RWPE2 (cell line): ENCODE data around the gene CASP6.

Source experiments
- ATAC-seq: fragments of 200-7000 bp; cut with Tn5 transposase; 3 replicates; pipeline ENCODE4 v1.9.1; 2021; ENCODE audit warnings: low read depth
- DNase-seq: peaks from one replicate; pipeline ENCODE4 v3.0.0-alpha.2; 2020; ENCODE audit warnings: low spot score
- H3K27ac ChIP-seq: fragments of 450-650 bp; 2 replicates; pipeline ENCODE4 v1.5.1; 2017; ENCODE audit warnings: mild to moderate bottlenecking; ENCODE audit not compliant: poor library complexity, severe bottlenecking
- H3K27me3 ChIP-seq: fragments of 250-450 bp; sonication (Bioruptor Pico); 2 replicates; pipeline ENCODE4 v1.5.1; 2021; ENCODE audit warnings: mild to moderate bottlenecking, moderate library complexity; ENCODE audit not compliant: insufficient read depth, poor library complexity, severe bottlenecking
- H3K36me3 ChIP-seq: fragments of 250-450 bp; sonication (Bioruptor Pico); 2 replicates; pipeline ENCODE4 v1.5.1; 2020; ENCODE audit warnings: low read depth, mild to moderate bottlenecking, moderate library complexity
- H3K4me1 ChIP-seq: fragments of 250-450 bp; sonication (Bioruptor Pico); 2 replicates; pipeline ENCODE4 v1.5.1; 2021; ENCODE audit warnings: mild to moderate bottlenecking, moderate library complexity; ENCODE audit not compliant: insufficient read depth, poor library complexity, severe bottlenecking
- H3K4me3 ChIP-seq: fragments of 250-450 bp; sonication (Bioruptor Pico); 2 replicates; pipeline ENCODE4 v1.5.1; 2021; ENCODE audit warnings: mild to moderate bottlenecking, moderate library complexity; ENCODE audit not compliant: severe bottlenecking
- H3K9me3 ChIP-seq: fragments of 250-450 bp; sonication (Bioruptor Pico); 2 replicates; pipeline ENCODE4 v1.5.1; 2021; ENCODE audit warnings: mild to moderate bottlenecking, moderate library complexity; ENCODE audit not compliant: severe bottlenecking
- CTCF ChIP-seq: fragments of 450-650 bp; IDR thresholded peaks from one replicate; pipeline ENCODE4 v1.5.1; 2017; ENCODE audit warnings: mild to moderate bottlenecking, moderate library complexity; ENCODE audit not compliant: poor library complexity, severe bottlenecking

The CASP6 gene

DNA sequence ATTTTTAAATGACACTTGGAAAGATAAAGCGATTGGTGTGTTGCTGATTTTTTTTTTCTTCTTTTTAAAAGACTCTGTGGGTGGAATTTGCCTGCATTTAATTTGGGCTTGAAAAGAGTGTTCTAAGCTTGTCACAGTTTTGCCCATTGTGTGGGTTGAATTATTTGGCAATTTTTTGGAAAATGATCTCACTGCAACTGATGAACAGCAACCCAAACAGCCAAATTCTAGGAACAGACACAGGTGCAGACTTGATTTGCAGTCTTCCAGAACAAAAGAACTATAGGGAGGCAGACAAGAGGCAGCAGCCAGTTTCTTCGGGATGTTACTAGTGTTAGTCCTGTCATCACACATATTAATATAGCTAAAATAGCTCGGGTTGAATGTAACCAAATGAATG lies 40.5 kb downstream of the CASP6 start:
- Histone ChIP-seq H3K4me1 (no peaks in the 10 kb centered on the region), H3K4me3 (no peak overlapping the region), H3K27ac (no peak overlapping the region), H3K36me3 (peaks cover 3% of the 10 kb centered on the region; the same call in 1 of the 2 replicates), H3K27me3 (no peaks in the 10 kb centered on the region), H3K9me3 (no peaks in the 10 kb centered on the region)
- ATAC-seq (no peak), DNase-seq (no peak)
- no peak for TF ChIP-seq CTCF

- H3K27me3 ChIP-seq, result no peaks in the 10 kb centered on the region
- H3K27ac ChIP-seq, result no peak overlapping the region
- no peaks in the 10 kb centered on the region for H3K9me3 ChIP-seq
- no peak overlapping the region for H3K4me3 ChIP-seq
- TF ChIP-seq CTCF, result no peak
- H3K4me1 ChIP-seq, result no peaks in the 10 kb centered on the region
- ATAC-seq, result no peak
- peaks cover 3% of the 10 kb centered on the region; the same call in 1 of the 2 replicates for H3K36me3 ChIP-seq
- DNase-seq, result no peak
Measured at GRCh38 chr4:109662116-109662515, 41.1 kb downstream of the CASP6 start.

GRCh38 chr4:109658871-109659410 lies 44.3 kb downstream of the CASP6 start:
- H3K4me3 ChIP-seq, result no peak overlapping the region
- no peaks in the 10 kb centered on the region for H3K4me1 ChIP-seq
- DNase-seq (no peak), ATAC-seq (no peak)
- H3K36me3 ChIP-seq, result peaks cover 3% of the 10 kb centered on the region; the same call in 1 of the 2 replicates
- no peaks in the 10 kb centered on the region for H3K9me3 ChIP-seq
- peak; percentile 38 for TF ChIP-seq CTCF
- no peak overlapping the region for H3K27ac ChIP-seq
- no peaks in the 10 kb centered on the region for H3K27me3 ChIP-seq

DNA sequence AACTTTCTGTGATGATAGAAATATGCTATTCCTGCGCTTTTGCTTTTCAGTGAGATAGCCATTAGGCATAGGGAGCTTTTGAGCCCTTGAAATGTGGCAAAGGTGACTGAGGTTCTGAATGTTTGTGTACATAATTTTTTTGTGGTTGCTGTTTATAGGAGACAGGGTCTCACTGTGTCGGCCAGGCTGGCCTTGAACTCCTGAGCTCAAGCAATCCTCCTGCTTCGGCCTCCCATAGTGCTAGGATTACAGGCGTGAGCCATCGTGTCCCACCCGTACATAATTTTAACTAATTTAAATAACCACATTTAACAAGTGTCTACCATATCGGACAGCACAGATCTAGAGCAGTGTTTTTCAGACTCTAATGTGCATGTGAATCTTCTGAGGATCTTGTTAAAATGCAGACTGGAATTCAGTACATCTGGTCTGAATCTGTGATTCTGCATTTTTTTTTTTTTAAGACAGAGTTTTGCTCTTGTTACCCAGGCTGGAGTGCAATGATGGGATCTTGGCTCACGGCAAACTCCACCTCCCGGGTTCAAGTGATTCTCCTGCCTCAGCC lies 45.3 kb downstream of the CASP6 start:
- DNase-seq (no peak), ATAC-seq (no peak)
- Histone ChIP-seq H3K4me1 (no peaks in the 10 kb centered on the region), H3K9me3 (no peaks in the 10 kb centered on the region), H3K4me3 (no peak overlapping the region), H3K27ac (no peak overlapping the region), H3K36me3 (peaks cover 3% of the 10 kb centered on the region; the same call in 1 of the 2 replicates), H3K27me3 (no peaks in the 10 kb centered on the region)
- TF ChIP-seq CTCF, result no peak

GRCh38 chr4:109655396-109655795 lies 47.8 kb downstream of the CASP6 start:
- Histone ChIP-seq H3K9me3 (no peaks in the 10 kb centered on the region), H3K27me3 (no peaks in the 10 kb centered on the region), H3K4me3 (no peak overlapping the region), H3K27ac (no peak overlapping the region), H3K4me1 (no peaks in the 10 kb centered on the region), H3K36me3 (peaks cover 1% of the 10 kb centered on the region; the same call in 1 of the 2 replicates)
- DNase-seq (no peak), ATAC-seq (no peak)
- no peak for TF ChIP-seq CTCF
